H1 (cell line): ENCODE data around the gene MMP11.

ENCODE experiments used
- BCL11A ChIP-seq, 2 experiments: IDR thresholded peaks; one replicate each; pipeline ENCODE4 v1.6.1; 2011; ENCODE audit warnings: low read depth in 2 of 2, low read length in 2 of 2, mild to moderate bottlenecking in 2 of 2
- CEBPB ChIP-seq: IDR thresholded peaks from 2 replicates; pipeline ENCODE4 v1.6.1; 2012; ENCODE audit warnings: low read depth, low read length
- CHD1 ChIP-seq: IDR thresholded peaks from 2 replicates; pipeline ENCODE4 v1.6.1; 2012; ENCODE audit warnings: low read depth, low read length, improper control_type of control experiment
- CTCF ChIP-seq, 3 experiments: IDR thresholded peaks; 1 replicate in 2 of 3; 2 replicates in 1 of 3; pipeline versions ENCODE4 v1.5.1 to v1.6.1; 2011; ENCODE audit warnings: low read length in 3 of 3, mild to moderate bottlenecking in 3 of 3, inconsistent platforms in 2 of 3, low read depth in 1 of 3, moderate library complexity in 1 of 3; ENCODE audit not compliant: insufficient read depth in 1 of 3; ENCODE audit errors: control extremely low read depth in 1 of 3
- EGR1 ChIP-seq: IDR thresholded peaks from 2 replicates; pipeline ENCODE4 v1.6.1; 2011; ENCODE audit warnings: low read depth, low read length, borderline replicate concordance
- EP300 ChIP-seq, 2 experiments: IDR thresholded peaks; 1 replicate in 1 of 2; 2 replicates in 1 of 2; pipeline ENCODE4 v1.6.1; 2011 to 2012; ENCODE audit warnings: low read depth in 2 of 2, low read length in 2 of 2, mild to moderate bottlenecking in 2 of 2, borderline replicate concordance in 1 of 2, inconsistent platforms in 1 of 2, moderate library complexity in 1 of 2
- EZH2 ChIP-seq: fragments of 200-600 bp; sonication (generic); IDR thresholded peaks from 2 replicates; pipeline ENCODE4 v1.7.1; 2012; ENCODE audit warnings: low read depth, mild to moderate bottlenecking, moderate library complexity, low read length, inconsistent platforms; ENCODE audit not compliant: severe bottlenecking
- POLR2A ChIP-seq, 2 experiments: IDR thresholded peaks; 1 replicate in 1 of 2; 2 replicates in 1 of 2; pipeline ENCODE4 v1.6.1; 2011; ENCODE audit warnings: low read depth in 2 of 2, low read length in 2 of 2, mild to moderate bottlenecking in 2 of 2; ENCODE audit errors: control extremely low read depth in 1 of 2
- SIN3A ChIP-seq, 2 experiments: IDR thresholded peaks in 1 of 2; conservative IDR thresholded peaks in 1 of 2; 2 replicates each; pipeline ENCODE4 v1.6.1; 2011 to 2012; ENCODE audit warnings: low read length in 2 of 2, improper control_type of control experiment in 1 of 2, low read depth in 1 of 2, mild to moderate bottlenecking in 1 of 2
- SP2 ChIP-seq: IDR thresholded peaks from 2 replicates; pipeline ENCODE4 v1.6.1; 2012; ENCODE audit warnings: mild to moderate bottlenecking, low read length, inconsistent platforms
- TAF1 ChIP-seq: IDR thresholded peaks from 2 replicates; pipeline ENCODE4 v1.6.1; 2011; ENCODE audit warnings: mild to moderate bottlenecking, low read depth, low read length
- TAF7 ChIP-seq: optimal IDR thresholded peaks from 2 replicates; pipeline ENCODE3; 2011; ENCODE audit warnings: low read depth, mild to moderate bottlenecking, inconsistent platforms, low read length, moderate library complexity, borderline replicate concordance
- ZNF274 ChIP-seq: IDR thresholded peaks from 2 replicates; pipeline ENCODE4 v1.7.0; 2012; ENCODE audit warnings: low read length, borderline replicate concordance; ENCODE audit errors: extremely low read depth

GRCh38 chr22:23772315-23772648 lies 367 bp upstream of the MMP11 start:
- TF ChIP-seq POLR2A (IDR thresholded peaks at IDR 0.05; ENCODE audit: control extremely low read depth in 1 of 2, low read depth in 2 of 2, low read length in 2 of 2) (no peak), CTCF (IDR thresholded peaks at IDR 0.05; ENCODE audit: control extremely low read depth in 1 of 3, insufficient read depth in 1 of 3, low read depth in 1 of 3, low read length in 3 of 3) (no peak), EP300 (IDR thresholded peaks at IDR 0.05; ENCODE audit: borderline replicate concordance in 1 of 2, low read depth in 2 of 2, low read length in 2 of 2) (no peak), BCL11A (IDR thresholded peaks at IDR 0.05; ENCODE audit: low read depth in 2 of 2, low read length in 2 of 2) (no peak), SP2 (no peak), TAF1 (no peak), CHD1 (no peak), CEBPB (no peak), SIN3A (conservative IDR thresholded peaks at IDR 0.05 in 1 of 2, IDR thresholded peaks at IDR 0.05 in 1 of 2; ENCODE audit: low read depth in 1 of 2, low read length in 2 of 2) (no peak), EGR1 (no peak), TAF7 (no peak), ZNF274 (no peak), EZH2 (no peak)
